ENCODE results near the gene SMCO2.

Gene SMCO2

DNA sequence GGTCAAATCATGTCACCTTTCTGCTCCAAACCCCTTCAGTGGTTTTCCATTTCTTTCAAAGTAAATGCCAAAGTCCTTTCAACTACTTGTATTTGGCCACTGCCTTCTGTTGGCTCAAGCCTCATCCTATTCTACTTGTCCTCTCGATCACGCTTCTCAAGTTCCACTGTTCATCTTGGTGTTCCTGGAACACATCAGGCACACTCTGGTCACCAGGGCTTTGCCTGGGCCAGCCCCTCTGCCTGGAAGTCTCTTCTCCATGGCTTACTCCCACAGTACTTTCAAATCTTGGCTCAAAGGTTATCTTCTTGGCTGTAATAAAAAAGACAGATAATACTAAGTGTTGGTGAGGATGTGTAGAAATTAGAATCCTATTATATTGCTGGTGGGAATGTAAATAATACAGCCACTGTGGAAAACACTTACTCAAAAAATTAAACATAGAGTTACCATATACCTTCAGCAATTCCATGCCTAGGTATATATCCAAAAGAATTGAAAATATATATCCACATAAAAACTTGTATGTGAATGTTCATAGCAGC lies 60.2 kb downstream of the SMCO2 start:
- no peak overlapping the region for H3K4me3 ChIP-seq (replicated peaks; ENCODE audit: low read depth, low read length)
- TF ChIP-seq, protein P1, sequence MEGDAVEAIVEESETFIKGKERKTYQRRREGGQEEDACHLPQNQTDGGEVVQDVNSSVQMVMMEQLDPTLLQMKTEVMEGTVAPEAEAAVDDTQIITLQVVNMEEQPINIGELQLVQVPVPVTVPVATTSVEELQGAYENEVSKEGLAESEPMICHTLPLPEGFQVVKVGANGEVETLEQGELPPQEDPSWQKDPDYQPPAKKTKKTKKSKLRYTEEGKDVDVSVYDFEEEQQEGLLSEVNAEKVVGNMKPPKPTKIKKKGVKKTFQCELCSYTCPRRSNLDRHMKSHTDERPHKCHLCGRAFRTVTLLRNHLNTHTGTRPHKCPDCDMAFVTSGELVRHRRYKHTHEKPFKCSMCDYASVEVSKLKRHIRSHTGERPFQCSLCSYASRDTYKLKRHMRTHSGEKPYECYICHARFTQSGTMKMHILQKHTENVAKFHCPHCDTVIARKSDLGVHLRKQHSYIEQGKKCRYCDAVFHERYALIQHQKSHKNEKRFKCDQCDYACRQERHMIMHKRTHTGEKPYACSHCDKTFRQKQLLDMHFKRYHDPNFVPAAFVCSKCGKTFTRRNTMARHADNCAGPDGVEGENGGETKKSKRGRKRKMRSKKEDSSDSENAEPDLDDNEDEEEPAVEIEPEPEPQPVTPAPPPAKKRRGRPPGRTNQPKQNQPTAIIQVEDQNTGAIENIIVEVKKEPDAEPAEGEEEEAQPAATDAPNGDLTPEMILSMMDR (IDR thresholded peaks at IDR 0.05; ENCODE audit: insufficient read depth, low read length, poor library complexity, severe bottlenecking), result no peak
- no peaks in the 10 kb centered on the region; the same call in 1 of the 2 replicates for H3K27me3 ChIP-seq (replicated peaks; ENCODE audit: control insufficient read depth, insufficient read depth, low read length)
- no peaks in the 10 kb centered on the region for H3K36me3 ChIP-seq (ENCODE audit: control insufficient read depth, insufficient read depth, low read length)
- no peak for DNase-seq (ENCODE audit: extremely low read depth, insufficient read length)

DNA sequence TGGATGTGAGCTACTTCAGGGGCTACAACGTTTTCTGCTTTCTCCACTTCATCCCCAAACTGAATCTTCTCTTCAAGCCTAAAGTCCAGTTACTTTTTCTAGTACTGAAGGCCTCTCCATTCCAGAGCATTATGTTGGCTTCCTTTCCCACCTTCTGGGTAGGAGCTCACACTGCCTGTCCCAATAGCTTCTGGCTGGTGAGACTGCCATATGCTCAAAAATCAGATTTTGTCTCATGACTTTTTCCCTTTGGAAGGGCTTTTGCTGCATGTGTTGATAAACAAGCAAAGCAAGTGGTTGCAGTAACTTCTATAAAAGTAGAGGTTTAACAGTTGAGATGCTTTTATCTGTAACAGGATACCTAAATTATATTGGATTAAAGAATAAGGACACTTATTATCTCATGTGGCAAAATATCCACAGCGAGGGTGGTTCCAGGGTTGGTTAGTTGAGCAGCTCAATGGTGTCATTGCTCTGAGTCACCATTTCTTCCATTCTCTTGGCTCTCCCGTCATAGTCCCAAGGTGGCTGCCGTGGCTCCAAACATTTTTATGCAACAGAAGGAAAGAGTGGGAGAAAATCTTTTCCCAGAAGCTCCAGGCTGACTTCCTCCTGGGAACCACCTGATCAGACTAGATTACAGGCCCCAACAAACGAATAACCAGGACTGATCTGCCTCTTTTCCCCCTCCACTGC lies 62.3 kb downstream of the SMCO2 start:
- TF ChIP-seq, protein P1 (IDR thresholded peaks at IDR 0.05; ENCODE audit: insufficient read depth, low read length, poor library complexity, severe bottlenecking), result no peak
- no peaks in the 10 kb centered on the region; the same call in 1 of the 2 replicates for H3K27me3 ChIP-seq (replicated peaks; ENCODE audit: control insufficient read depth, insufficient read depth, low read length)
- no peaks in the 10 kb centered on the region for H3K36me3 ChIP-seq (ENCODE audit: control insufficient read depth, insufficient read depth, low read length)
- H3K4me3 ChIP-seq (replicated peaks; ENCODE audit: low read depth, low read length), result no peak overlapping the region
- DNase-seq (ENCODE audit: extremely low read depth, insufficient read length), result no peak

DNA sequence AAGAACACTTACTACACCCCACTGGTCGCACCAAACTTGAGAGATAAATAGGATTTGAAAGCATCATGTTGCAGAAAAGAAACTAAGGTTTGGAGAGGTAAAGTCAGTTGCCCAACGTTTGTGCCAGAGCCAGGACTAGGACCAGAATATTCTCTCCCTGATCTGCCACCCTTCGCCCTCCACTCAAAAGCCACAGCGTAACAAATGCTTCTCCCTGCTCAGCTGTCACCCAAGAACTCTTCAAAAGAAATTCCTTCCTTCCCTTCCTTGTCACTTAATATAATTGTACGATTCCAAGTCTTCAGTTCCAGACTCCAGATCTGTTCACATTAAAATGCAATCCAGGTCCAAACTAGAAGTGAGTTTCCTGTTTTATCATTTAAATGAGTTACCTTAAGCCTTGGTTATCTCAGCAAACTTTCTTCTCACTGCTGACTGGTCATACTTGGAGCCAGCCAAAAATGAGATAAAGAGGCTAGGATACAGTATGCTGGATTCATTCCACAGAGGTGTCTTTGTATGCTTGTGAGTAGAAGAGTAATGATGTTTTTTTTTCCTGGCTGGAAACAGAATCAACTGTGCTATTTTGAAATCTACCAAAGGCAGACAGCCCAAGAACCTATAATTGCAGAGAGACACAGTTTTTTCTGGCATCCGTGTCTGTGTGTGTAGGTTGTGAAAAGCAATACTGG lies 64.6 kb downstream of the SMCO2 start:
- Histone ChIP-seq H3K4me3 (replicated peaks; ENCODE audit: low read depth, low read length) (no peak overlapping the region), H3K36me3 (ENCODE audit: control insufficient read depth, insufficient read depth, low read length) (no peaks in the 10 kb centered on the region), H3K27me3 (replicated peaks; ENCODE audit: control insufficient read depth, insufficient read depth, low read length) (no peaks in the 10 kb centered on the region)
- TF ChIP-seq, protein P1 (IDR thresholded peaks at IDR 0.05; ENCODE audit: insufficient read depth, low read length, poor library complexity, severe bottlenecking), result no peak
- no peak for DNase-seq (ENCODE audit: extremely low read depth, insufficient read length)

DNA sequence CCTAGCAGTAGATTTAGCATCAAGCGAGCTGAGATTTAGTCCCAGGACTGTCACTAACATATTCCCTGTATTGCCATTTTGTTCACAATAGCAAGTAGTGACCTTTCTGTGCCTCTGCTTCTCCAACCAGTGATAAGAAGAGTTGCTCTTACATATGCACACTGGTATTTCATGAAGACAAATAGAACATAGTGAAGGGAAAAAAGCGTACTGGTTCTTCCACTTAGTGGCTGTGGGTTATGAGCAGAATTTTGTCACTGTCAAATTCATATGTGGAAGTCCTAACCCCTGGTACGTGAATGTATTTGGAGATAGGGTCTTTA lies 65.1 kb downstream of the SMCO2 start:
- DNase-seq (ENCODE audit: extremely low read depth, insufficient read length), result no peak
- no peaks in the 10 kb centered on the region for H3K27me3 ChIP-seq (replicated peaks; ENCODE audit: control insufficient read depth, insufficient read depth, low read length)
- TF ChIP-seq, protein P1 (IDR thresholded peaks at IDR 0.05; ENCODE audit: insufficient read depth, low read length, poor library complexity, severe bottlenecking), result no peak

DNA sequence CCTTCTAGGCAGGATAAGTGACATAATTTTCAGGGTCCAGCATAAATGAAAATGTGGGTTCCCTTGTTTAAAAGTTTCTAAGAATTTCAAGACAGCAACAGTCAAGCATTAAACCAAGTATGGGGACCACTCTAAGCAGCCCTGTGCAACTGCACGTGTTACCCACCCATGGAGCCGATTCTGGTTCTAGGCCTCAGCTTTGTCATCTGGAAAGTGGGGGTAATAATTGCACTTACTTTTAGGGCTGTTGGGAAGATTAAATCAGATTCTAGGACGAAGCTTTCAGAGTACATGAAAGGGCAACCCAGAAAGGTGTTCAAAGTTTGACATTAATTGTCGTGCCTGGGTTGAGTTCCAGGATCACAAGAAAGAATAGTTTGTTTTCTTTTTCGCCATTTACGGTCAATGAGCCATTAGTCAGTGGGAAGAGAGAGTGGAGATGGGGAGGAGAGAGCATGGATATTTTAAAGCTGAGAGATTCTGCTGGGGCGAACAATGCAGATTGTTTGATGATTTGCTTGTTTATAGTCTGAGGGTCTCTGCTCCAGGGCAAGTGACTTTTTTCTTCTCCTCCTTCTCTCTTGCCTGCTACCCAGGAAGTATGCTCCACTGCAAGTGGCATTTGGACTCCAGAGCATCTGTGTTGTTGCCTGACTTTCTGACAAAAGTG lies 66.8 kb downstream of the SMCO2 start:
- H3K4me3 ChIP-seq (replicated peaks; ENCODE audit: low read depth, low read length), result no peak overlapping the region
- TF ChIP-seq, protein P1 (IDR thresholded peaks at IDR 0.05; ENCODE audit: insufficient read depth, low read length, poor library complexity, severe bottlenecking), result no peak

More for the DNA sequence above, 65.1 kb downstream of the SMCO2 start:
- no peaks in the 10 kb centered on the region for H3K36me3 ChIP-seq (ENCODE audit: control insufficient read depth, insufficient read depth, low read length)
- no peak overlapping the region for H3K4me3 ChIP-seq (replicated peaks; ENCODE audit: low read depth, low read length)

More for the DNA sequence above, 66.8 kb downstream of the SMCO2 start:
- no peaks in the 10 kb centered on the region for H3K27me3 ChIP-seq (replicated peaks; ENCODE audit: control insufficient read depth, insufficient read depth, low read length)
- no peak for DNase-seq (ENCODE audit: extremely low read depth, insufficient read length)
- H3K36me3 ChIP-seq (ENCODE audit: control insufficient read depth, insufficient read depth, low read length), result no peaks in the 10 kb centered on the region

All from GM06990 (cell line).